Esophagus squamous epithelium (tissue), 4 donors: ENCODE measurements around the gene ERV3-1.

Experiments
- POLR2A ChIP-seq, 4 donors: fragments of 450-650 bp; IDR thresholded peaks; one replicate each; pipeline ENCODE4 v1.6.1; 2017; ENCODE audit warnings: antibody characterized with exemption in 4 of 4, mild to moderate bottlenecking in 4 of 4, moderate library complexity in 3 of 4
- TF ChIP-seq, protein P1 (sequence below), 6 experiments: fragments of 450-650 bp in 4 of 6; fragments of 200-600 bp in 2 of 6; sonication (generic) in 2 of 6; IDR thresholded peaks; one replicate each; pipeline ENCODE4 v1.5.1; 2016 to 2019; ENCODE audit warnings: antibody characterized with exemption in 6 of 6, mild to moderate bottlenecking in 4 of 6, moderate library complexity in 4 of 6

DNA sequence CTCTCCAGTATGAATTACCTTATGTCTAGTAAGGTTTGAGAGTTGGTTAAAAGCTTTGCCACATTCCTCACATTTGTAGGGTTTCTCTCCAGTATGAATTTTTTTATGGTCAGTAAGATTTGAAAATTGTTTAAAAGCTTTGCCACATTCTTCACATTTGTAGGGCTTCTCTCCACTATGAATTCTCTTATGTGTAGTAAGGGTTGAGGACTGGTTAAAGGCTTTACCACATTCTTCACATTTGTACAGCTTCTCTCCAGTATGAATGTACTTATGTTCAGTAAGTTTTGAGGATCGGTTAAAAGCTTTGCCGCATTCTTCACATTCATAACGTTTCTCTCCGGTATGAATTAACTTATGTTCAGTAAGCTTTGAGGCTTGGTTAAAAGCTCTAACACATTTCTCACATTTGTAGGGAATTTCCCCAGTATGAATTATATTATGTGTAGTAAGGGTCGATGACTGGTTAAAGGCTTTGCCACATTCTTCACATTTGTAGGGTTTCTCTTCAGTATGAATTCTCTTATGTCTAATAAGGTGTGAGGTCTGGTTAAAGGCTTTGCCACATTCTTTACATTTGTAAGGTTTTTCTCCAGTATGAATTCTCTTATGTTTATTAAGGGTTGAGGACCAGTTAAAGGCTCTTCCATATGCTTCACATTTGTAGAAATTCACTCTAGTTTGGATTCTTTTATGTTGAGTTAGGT lies 27.8 kb downstream of the ERV3-1 start:
- no peak for TF ChIP-seq POLR2A (IDR thresholded peaks at IDR 0.05)
- TF ChIP-seq, protein P1, sequence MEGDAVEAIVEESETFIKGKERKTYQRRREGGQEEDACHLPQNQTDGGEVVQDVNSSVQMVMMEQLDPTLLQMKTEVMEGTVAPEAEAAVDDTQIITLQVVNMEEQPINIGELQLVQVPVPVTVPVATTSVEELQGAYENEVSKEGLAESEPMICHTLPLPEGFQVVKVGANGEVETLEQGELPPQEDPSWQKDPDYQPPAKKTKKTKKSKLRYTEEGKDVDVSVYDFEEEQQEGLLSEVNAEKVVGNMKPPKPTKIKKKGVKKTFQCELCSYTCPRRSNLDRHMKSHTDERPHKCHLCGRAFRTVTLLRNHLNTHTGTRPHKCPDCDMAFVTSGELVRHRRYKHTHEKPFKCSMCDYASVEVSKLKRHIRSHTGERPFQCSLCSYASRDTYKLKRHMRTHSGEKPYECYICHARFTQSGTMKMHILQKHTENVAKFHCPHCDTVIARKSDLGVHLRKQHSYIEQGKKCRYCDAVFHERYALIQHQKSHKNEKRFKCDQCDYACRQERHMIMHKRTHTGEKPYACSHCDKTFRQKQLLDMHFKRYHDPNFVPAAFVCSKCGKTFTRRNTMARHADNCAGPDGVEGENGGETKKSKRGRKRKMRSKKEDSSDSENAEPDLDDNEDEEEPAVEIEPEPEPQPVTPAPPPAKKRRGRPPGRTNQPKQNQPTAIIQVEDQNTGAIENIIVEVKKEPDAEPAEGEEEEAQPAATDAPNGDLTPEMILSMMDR (IDR thresholded peaks at IDR 0.05) = no peak
